CD14-positive monocyte (primary cell): ENCODE results near the gene HAS3. TPM values are rescaled to one million over a fixed set of nuclear protein-coding genes. Genes with fewer than 3 reads are reported as not detected.

ENCODE experiments used
- DNase-seq, 3 donors: peaks; one replicate each; pipeline ENCODE4 v3.0.0-alpha.2; 2011 to 2022
- H2AFZ ChIP-seq: 2 replicates; pipeline ENCODE4 v1.6.0; 2012; ENCODE audit warnings: mild to moderate bottlenecking, low read depth, low read length, inconsistent platforms; ENCODE audit not compliant: insufficient read depth, poor library complexity, severe bottlenecking
- H3K27ac ChIP-seq, 2 donors: 1 replicate in 1 of 2; 2 replicates in 1 of 2; pipeline ENCODE4 v1.5.1; 2012 to 2013; ENCODE audit warnings: low read length in 2 of 2, control low read depth in 1 of 2, inconsistent platforms in 1 of 2, low read depth in 1 of 2, mild to moderate bottlenecking in 1 of 2
- H3K27me3 ChIP-seq, 2 donors: one replicate each; pipeline versions ENCODE4 v1.6.0 to v1.6.1; 2011 to 2013; ENCODE audit warnings: low read length in 2 of 2; ENCODE audit not compliant: control insufficient read depth in 2 of 2, insufficient read depth in 2 of 2
- H3K36me3 ChIP-seq, 2 donors: replicated peaks in 1 of 2; 1 replicate in 1 of 2; 2 replicates in 1 of 2; pipeline versions ENCODE4 v1.5.1 to v1.6.1; 2012 to 2013; ENCODE audit warnings: low read length in 2 of 2, control low read depth in 1 of 2, inconsistent platforms in 1 of 2, mild to moderate bottlenecking in 1 of 2; ENCODE audit not compliant: insufficient read depth in 2 of 2, control insufficient read depth in 1 of 2
- H3K4me1 ChIP-seq, 2 donors: 1 replicate in 1 of 2; 2 replicates in 1 of 2; pipeline versions ENCODE4 v1.5.1 to v1.6.1; 2012 to 2013; ENCODE audit warnings: low read length in 2 of 2, control low read depth in 1 of 2, inconsistent platforms in 1 of 2, mild to moderate bottlenecking in 1 of 2, moderate library complexity in 1 of 2; ENCODE audit not compliant: insufficient read depth in 2 of 2, control insufficient read depth in 1 of 2
- H3K4me2 ChIP-seq: replicated peaks from 2 replicates; pipeline ENCODE3; 2012; ENCODE audit warnings: low read length, moderate library complexity, mild to moderate bottlenecking; ENCODE audit not compliant: poor library complexity, severe bottlenecking; ENCODE audit errors: extremely low read depth
- H3K4me3 ChIP-seq, 3 experiments: fragments of 200-600 bp in 1 of 3; sonication (generic) in 1 of 3; replicated peaks in 1 of 3; 1 replicate in 2 of 3; 2 replicates in 1 of 3; pipeline ENCODE4 v1.5.1; 2011 to 2013; ENCODE audit warnings: low read length in 3 of 3, mild to moderate bottlenecking in 3 of 3, control low read depth in 2 of 3, low read depth in 2 of 3, inconsistent platforms in 1 of 3, moderate library complexity in 1 of 3
- H3K79me2 ChIP-seq: 2 replicates; pipeline ENCODE4 v1.6.0; 2012; ENCODE audit warnings: mild to moderate bottlenecking, control low read depth, inconsistent platforms, low read length, moderate library complexity; ENCODE audit not compliant: insufficient read depth
- H3K9ac ChIP-seq: 2 replicates; pipeline ENCODE4 v1.6.0; 2017; ENCODE audit warnings: low read length, mild to moderate bottlenecking; ENCODE audit not compliant: insufficient read depth, poor library complexity, severe bottlenecking
- H3K9me3 ChIP-seq, 2 donors: replicated peaks in 1 of 2; 1 replicate in 1 of 2; 2 replicates in 1 of 2; pipeline versions ENCODE4 v1.5.1 to v1.6.1; 2012 to 2013; ENCODE audit warnings: low read length in 2 of 2, control low read depth in 1 of 2; ENCODE audit not compliant: control insufficient read depth in 1 of 2, insufficient read depth in 1 of 2
- H4K20me1 ChIP-seq: 2 replicates; pipeline ENCODE4 v1.6.0; 2012; ENCODE audit warnings: mild to moderate bottlenecking, low read length, control low read depth, moderate library complexity; ENCODE audit not compliant: insufficient read depth
- H3K27ac Mint-ChIP-seq, 7 donors: one replicate each; pipeline ENCODE4 v1.8.0; 2020; ENCODE audit warnings: mild to moderate bottlenecking in 7 of 7, mixed read lengths in 7 of 7, moderate library complexity in 6 of 7, inconsistent platforms in 2 of 7
- H3K27me3 Mint-ChIP-seq, 3 donors: one replicate each; pipeline ENCODE4 v1.8.0; 2021 to 2022; ENCODE audit warnings: low read depth in 3 of 3, mild to moderate bottlenecking in 3 of 3, mixed read lengths in 3 of 3, moderate library complexity in 3 of 3, inconsistent platforms in 1 of 3
- H3K36me3 Mint-ChIP-seq, 2 donors: one replicate each; pipeline ENCODE4 v1.8.0; 2020; ENCODE audit warnings: mixed read lengths in 2 of 2, inconsistent platforms in 1 of 2, mild to moderate bottlenecking in 1 of 2
- H3K4me1 Mint-ChIP-seq: one replicate; pipeline ENCODE4 v1.8.0; 2020; ENCODE audit warnings: mild to moderate bottlenecking, mixed read lengths
- H3K4me3 Mint-ChIP-seq, 2 donors: one replicate each; pipeline ENCODE4 v1.8.0; 2020; ENCODE audit warnings: mild to moderate bottlenecking in 2 of 2, mixed read lengths in 2 of 2, moderate library complexity in 1 of 2
- H3K9me3 Mint-ChIP-seq, 7 donors: one replicate each; pipeline ENCODE4 v1.8.0; 2020 to 2022; ENCODE audit warnings: mixed read lengths in 7 of 7, mild to moderate bottlenecking in 6 of 7, moderate library complexity in 6 of 7, inconsistent platforms in 2 of 7
- CTCF ChIP-seq: fragments of 200-600 bp; IDR thresholded peaks from one replicate; pipeline ENCODE4 v1.8.0; 2022; ENCODE audit warnings: antibody characterized with exemption, mild to moderate bottlenecking
- WGBS: methylation state at CpG from one replicate; pipeline ENCODE4 v1.1.5; 2013; ENCODE audit warnings: missing lambda C conversion rate; ENCODE audit not compliant: insufficient coverage; 5-methylcytosine and 5-hydroxymethylcytosine counted together
- intact Hi-C, 2 donors: fragments of 100-400 bp; cut with micrococcal nuclease; formaldehyde crosslinking; loops; one replicate each; pipeline versions ENCODE4 v1.15.0 to v1.15.1; 2023
- polyA plus RNA-seq, 3 donors: library from polyadenylated mRNA; depleted of rRNA in 1 of 3; unstranded in 2 of 3; stranded (reverse) in 1 of 3; fragments of 300-500 nt in 2 of 3; fragments of >200 nt in 1 of 3; fragmentation: Illumina TruSeq in 2 of 3; gene quantifications; 1 replicate in 2 of 3; 2 replicates in 1 of 3; pipeline ENCODE4 v1.2.3, GENCODE V29; 2012 to 2021

Gene HAS3
- polyA plus RNA-seq, 3 donors: 1.3 TPM; not detected in 2

GRCh38 chr16:69094501-69094900 lies 11.0 kb upstream of the HAS3 start:
- no peak overlapping the region for H3K27ac ChIP-seq
- no peak overlapping the region for H3K4me3 ChIP-seq
- H2AFZ ChIP-seq: no peak overlapping the region
- no peak for TF ChIP-seq CTCF
- no peak overlapping the region for H3K4me2 ChIP-seq
- WGBS: 59% methylated on average over 4 of the region's 5 CpGs
- Mint-ChIP-seq H3K27ac (no peak overlapping the region), H3K27me3 (peaks cover 2 to 8% (median 5%) of the 10 kb centered on the region in 3 donors), H3K9me3 (no peaks in the 10 kb centered on the region), H3K4me1 (peaks cover 5% of the 10 kb centered on the region), H3K4me3 (no peak overlapping the region), H3K36me3 (no peaks in the 10 kb centered on the region)
- no peaks in the 10 kb centered on the region for H3K27me3 ChIP-seq
- H4K20me1 ChIP-seq: no peaks in the 10 kb centered on the region
- H3K4me1 ChIP-seq: peaks cover 5% of the 10 kb centered on the region in 2 donors
- no peaks in the 10 kb centered on the region for H3K9me3 ChIP-seq
- no peaks in the 10 kb centered on the region for H3K79me2 ChIP-seq
- intact Hi-C loops: no loop called here
- no peaks in the 10 kb centered on the region for H3K36me3 ChIP-seq
- DNase-seq: no peak
- no peak overlapping the region for H3K9ac ChIP-seq

- Histone ChIP-seq H3K4me3 (no peak overlapping the region), H3K79me2 (no peaks in the 10 kb centered on the region), H3K9ac (no peak overlapping the region), H3K4me1 (no peaks in the 10 kb centered on the region), H2AFZ (no peak overlapping the region), H3K27me3 (no peaks in the 10 kb centered on the region), H4K20me1 (no peaks in the 10 kb centered on the region), H3K36me3 (no peaks in the 10 kb centered on the region), H3K4me2 (no peak overlapping the region), H3K27ac (no peak overlapping the region), H3K9me3 (no peaks in the 10 kb centered on the region)
- Mint-ChIP-seq H3K27me3 (peaks cover 2 to 8% (median 4%) of the 10 kb centered on the region in 3 donors), H3K9me3 (no peaks in the 10 kb centered on the region), H3K36me3 (no peaks in the 10 kb centered on the region), H3K4me1 (no peaks in the 10 kb centered on the region), H3K27ac (no peak overlapping the region), H3K4me3 (no peak overlapping the region)
- no peak for TF ChIP-seq CTCF
- no peak for DNase-seq
- intact Hi-C loops: no loop called here
- WGBS: 93% methylated on average over 3 of the region's 6 CpGs
These were observed 10.3 kb upstream of the HAS3 start for GRCh38 chr16:69095193-69095592.
